ENCODE results near the gene EDARADD.

GRCh38 chr1:236392182-236392581 lies 1.9 kb upstream of the EDARADD start:
- TF ChIP-seq EZH2 (IDR thresholded peaks at IDR 0.05; ENCODE audit: insufficient read depth, poor library complexity, severe bottlenecking) (no peak), EZH2phosphoT487 (IDR thresholded peaks at IDR 0.05; ENCODE audit: insufficient read depth, low read depth) (no peak)

Data from GM23248 (cell line).